ENCODE measurements around the gene ARHGAP40. TPM values are rescaled to one million over a fixed set of nuclear protein-coding genes. Genes with fewer than 3 reads are reported as not detected.
A peak's percentile ranks its signal among the peaks of the same experiment; 100 is the strongest.

ARHGAP40 gene
- total and polyA plus RNA-seq, 9 of the 15 experiments (the other 6 are each of a cell fraction or from before 2014, with no cell fraction given): not detected

GRCh38 chr20:38563802-38564431, 37.7 kb upstream of the ARHGAP40 start:
- intact Hi-C loops (cut with micrococcal nuclease): no loop called here
- BruUV-seq (replicated peaks): no TSS peak
- Histone ChIP-seq H3K36me3 (ENCODE audit: control insufficient read depth, insufficient read depth, low read length) (peaks cover 52% of the 10 kb centered on the region), H3K4me3 (no peak overlapping the region), H3K27me3 (ENCODE audit: control insufficient read depth in 2 of 2, insufficient read depth in 2 of 2, low read length in 2 of 2) (no peaks in the 10 kb centered on the region), H3K79me2 (ENCODE audit: control insufficient read depth, insufficient read depth, low read length) (no peaks in the 10 kb centered on the region), H3K9me1 (ENCODE audit: control insufficient read depth, insufficient read depth, low read length) (no peaks in the 10 kb centered on the region), H2AFZ (ENCODE audit: low read depth, low read length) (no peak overlapping the region), H3K4me1 (replicated peaks in 1 of 2; ENCODE audit: control insufficient read depth in 2 of 2, insufficient read depth in 2 of 2, low read length in 2 of 2) (peaks cover 13 to 18% of the 10 kb centered on the region in 2 experiments; a peak in 4 of 5 replicates), H4K20me1 (replicated peaks; ENCODE audit: control insufficient read depth, insufficient read depth, low read length) (no peaks in the 10 kb centered on the region), H3K9ac (ENCODE audit: insufficient read depth in 1 of 2, low read depth in 2 of 2, low read length in 2 of 2) (no peak overlapping the region), H3K4me2 (ENCODE audit: insufficient read depth, low read length) (peak overlapping the region; percentile 13; the same call in 1 of the 2 replicates), H3K27ac (ENCODE audit: extremely low read depth, low read depth, low read length) (peak overlapping the region; percentile 6; the same call in 1 of the 3 replicates), H3K9me3 (replicated peaks; ENCODE audit: control insufficient read depth, insufficient read depth, low read depth, low read length) (no peaks in the 10 kb centered on the region)
- peak; percentile 95 for FAIRE-seq
- ChIA-PET POLR2A (interaction anchor here (1.0 kb wide), 1 partner anchor 8 kb away, joined by 3 read pairs; no protein-coding TSS in a partner anchor), CTCF (ENCODE audit: low intra/inter-chr PET ratio) (no interaction called here)
- in situ Hi-C loops (cut with MboI): no loop called here
- ATAC-seq: peak; percentile 94
- 8% methylated on average over 6 of the region's 6 CpGs for WGBS (ENCODE audit: insufficient coverage, low coverage, missing lambda C conversion rate)
- peak; percentile 35 to 86 (median 64) for DNase-seq (ENCODE audit: extremely low read depth in 1 of 4, low spot score in 3 of 4)
- TF ChIP-seq GTF2E2 (tag; IDR thresholded peaks at IDR 0.05): no peak
- no peak for TF ChIP-seq ZNF124 (CRISPR knock-in tag; IDR thresholded peaks at IDR 0.05)
- TF ChIP-seq FOXA1 (IDR thresholded peaks at IDR 0.05; ENCODE audit: borderline replicate concordance): no peak
- no peak for TF ChIP-seq IRF9 (tag; IDR thresholded peaks at IDR 0.05)
- TF ChIP-seq HOXB6 (CRISPR knock-in tag; IDR thresholded peaks at IDR 0.05; ENCODE audit: borderline replicate concordance): no peak
- no peak for TF ChIP-seq JUN (IDR thresholded peaks at IDR 0.05; ENCODE audit: borderline replicate concordance, low read depth, low read length)
- no peak for TF ChIP-seq JUN (CRISPR knock-in tag; IDR thresholded peaks at IDR 0.05; ENCODE audit: borderline replicate concordance)
- TF ChIP-seq MTA1 (IDR thresholded peaks at IDR 0.05; ENCODE audit: borderline replicate concordance): peak; percentile 44; the same call in 1 of the 2 replicates
- TF ChIP-seq RFX7 (CRISPR knock-in tag; IDR thresholded peaks at IDR 0.05): no peak
- no peak for TF ChIP-seq SUPT5H (IDR thresholded peaks at IDR 0.05)
- TF ChIP-seq TAL1 (IDR thresholded peaks at IDR 0.05): peak; percentile 94
- peak; percentile 65 for TF ChIP-seq GATAD2B (IDR thresholded peaks at IDR 0.05; ENCODE audit: borderline replicate concordance)
- TF ChIP-seq FOXM1 (IDR thresholded peaks at IDR 0.05; ENCODE audit: low read depth): peak; percentile 83; the same call in 1 of the 2 replicates
- TF ChIP-seq FOXM1 (CRISPR knock-in tag; IDR thresholded peaks at IDR 0.05; ENCODE audit: low read depth): no peak
- no peak for TF ChIP-seq ZHX1 (conservative IDR thresholded peaks at IDR 0.05; ENCODE audit: low read length)
- TF ChIP-seq FOXA3 (CRISPR knock-in tag; conservative IDR thresholded peaks at IDR 0.05 in 1 of 2, IDR thresholded peaks at IDR 0.05 in 1 of 2): no peak; a peak in 1 of 4 replicates
- TF ChIP-seq ETV6 (IDR thresholded peaks at IDR 0.05; ENCODE audit: borderline replicate concordance in 1 of 2, low read depth in 2 of 2, low read length in 1 of 2): no peak
- no peak for TF ChIP-seq ETV6 (CRISPR knock-in tag; IDR thresholded peaks at IDR 0.05; ENCODE audit: borderline replicate concordance)
- peak; percentile 84 to 86 for TF ChIP-seq TEAD1 (CRISPR knock-in tag; IDR thresholded peaks at IDR 0.05)
- TF ChIP-seq SNRNP70 (optimal IDR thresholded peaks at IDR 0.05; ENCODE audit: low read depth, low read length): no peak
- no peak for TF ChIP-seq CHCHD3 (CRISPR knock-in tag; IDR thresholded peaks at IDR 0.05)

All from K562 (cell line).